Osteoblast (primary cell): ENCODE results near the gene GNS. TPM values are rescaled to one million over a fixed set of nuclear protein-coding genes. Genes with fewer than 3 reads are reported as not detected.

ENCODE experiments used
- DNase-seq: peaks from one replicate; pipeline ENCODE4 v3.0.0; 2011; ENCODE audit warnings: low spot score, mixed read lengths; ENCODE audit not compliant: insufficient read length; ENCODE audit errors: missing footprints
- H2AFZ ChIP-seq: 2 replicates; pipeline ENCODE4 v1.6.0; 2011; ENCODE audit warnings: mild to moderate bottlenecking, low read length
- H3K27ac ChIP-seq: 2 replicates; pipeline ENCODE4 v1.5.1; 2011; ENCODE audit warnings: mild to moderate bottlenecking, low read depth, low read length, moderate library complexity
- H3K27me3 ChIP-seq: 2 replicates; pipeline ENCODE4 v1.6.0; 2012; ENCODE audit warnings: mild to moderate bottlenecking, control low read depth, inconsistent platforms, low read length, moderate library complexity; ENCODE audit not compliant: insufficient read depth
- H3K36me3 ChIP-seq: 2 replicates; pipeline ENCODE4 v1.5.1; 2011; ENCODE audit warnings: mild to moderate bottlenecking, low read length, control low read depth, moderate library complexity; ENCODE audit not compliant: insufficient read depth
- H3K4me1 ChIP-seq: 2 replicates; pipeline ENCODE4 v1.5.1; 2011; ENCODE audit warnings: mild to moderate bottlenecking, low read length, control low read depth, moderate library complexity; ENCODE audit not compliant: insufficient read depth
- H3K4me2 ChIP-seq: 2 replicates; pipeline ENCODE4 v1.6.0; 2011; ENCODE audit warnings: mild to moderate bottlenecking, low read length; ENCODE audit not compliant: insufficient read depth
- H3K4me3 ChIP-seq: fragments of 200-600 bp; sonication (generic); 3 replicates; pipeline ENCODE4 v1.5.1; 2012; ENCODE audit warnings: mild to moderate bottlenecking, low read length, inconsistent platforms; ENCODE audit not compliant: insufficient read depth
- H3K79me2 ChIP-seq: 2 replicates; pipeline ENCODE4 v1.6.0; 2012; ENCODE audit warnings: mild to moderate bottlenecking, low read length, control low read depth, inconsistent platforms; ENCODE audit not compliant: insufficient read depth
- H3K9me3 ChIP-seq: 2 replicates; pipeline ENCODE4 v1.5.1; 2011; ENCODE audit warnings: low read depth, low read length, control low read depth
- H4K20me1 ChIP-seq: 2 replicates; pipeline ENCODE4 v1.6.0; 2012; ENCODE audit warnings: mild to moderate bottlenecking, low read length, control low read depth; ENCODE audit not compliant: insufficient read depth
- total RNA-seq: library from RNA; depleted of rRNA; stranded (reverse); fragments of >200 nt; gene quantifications from 2 replicates; pipeline ENCODE4 v1.2.3, GENCODE V29; 2012
- TF ChIP-seq, protein P1 (sequence below): IDR thresholded peaks from 2 replicates; pipeline ENCODE4 v1.5.1; 2011; ENCODE audit warnings: mild to moderate bottlenecking, low read depth, low read length, moderate library complexity; ENCODE audit errors: extremely low read depth

GNS gene
- total RNA-seq, 1 donor, result 277 TPM

DNA sequence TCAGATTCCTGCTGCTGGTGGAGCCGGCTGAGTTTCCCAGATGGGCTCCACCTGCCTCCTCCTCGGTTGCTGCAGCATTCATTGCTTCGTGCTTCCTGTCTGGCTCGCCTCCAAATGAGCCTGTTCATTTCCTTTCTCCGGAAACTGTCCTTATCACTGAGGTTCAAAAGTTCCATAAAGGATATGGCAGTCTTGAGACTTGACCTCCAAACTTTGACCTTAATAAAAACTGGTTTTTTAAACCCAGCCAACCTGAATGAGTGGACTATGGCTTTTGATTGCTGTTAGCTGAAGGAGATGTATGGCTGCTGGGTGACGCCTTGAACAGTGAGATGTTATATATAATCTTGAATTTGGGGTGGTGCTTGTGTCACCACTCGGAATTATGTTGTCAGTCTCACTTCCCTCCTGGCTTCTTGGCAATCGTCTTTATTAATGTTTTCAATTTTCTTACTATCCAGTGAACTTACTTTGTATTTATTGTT lies 86.2 kb downstream of the GNS start:
- H2AFZ ChIP-seq, result no peak overlapping the region
- H3K4me2 ChIP-seq, result no peak overlapping the region
- H3K36me3 ChIP-seq, result no peaks in the 10 kb centered on the region
- TF ChIP-seq, protein P1, sequence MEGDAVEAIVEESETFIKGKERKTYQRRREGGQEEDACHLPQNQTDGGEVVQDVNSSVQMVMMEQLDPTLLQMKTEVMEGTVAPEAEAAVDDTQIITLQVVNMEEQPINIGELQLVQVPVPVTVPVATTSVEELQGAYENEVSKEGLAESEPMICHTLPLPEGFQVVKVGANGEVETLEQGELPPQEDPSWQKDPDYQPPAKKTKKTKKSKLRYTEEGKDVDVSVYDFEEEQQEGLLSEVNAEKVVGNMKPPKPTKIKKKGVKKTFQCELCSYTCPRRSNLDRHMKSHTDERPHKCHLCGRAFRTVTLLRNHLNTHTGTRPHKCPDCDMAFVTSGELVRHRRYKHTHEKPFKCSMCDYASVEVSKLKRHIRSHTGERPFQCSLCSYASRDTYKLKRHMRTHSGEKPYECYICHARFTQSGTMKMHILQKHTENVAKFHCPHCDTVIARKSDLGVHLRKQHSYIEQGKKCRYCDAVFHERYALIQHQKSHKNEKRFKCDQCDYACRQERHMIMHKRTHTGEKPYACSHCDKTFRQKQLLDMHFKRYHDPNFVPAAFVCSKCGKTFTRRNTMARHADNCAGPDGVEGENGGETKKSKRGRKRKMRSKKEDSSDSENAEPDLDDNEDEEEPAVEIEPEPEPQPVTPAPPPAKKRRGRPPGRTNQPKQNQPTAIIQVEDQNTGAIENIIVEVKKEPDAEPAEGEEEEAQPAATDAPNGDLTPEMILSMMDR, result no peak
- H3K27ac ChIP-seq, result no peak overlapping the region
- no peak overlapping the region for H3K4me3 ChIP-seq
- H4K20me1 ChIP-seq, result no peaks in the 10 kb centered on the region
- H3K4me1 ChIP-seq, result peaks cover 10% of the 10 kb centered on the region
- H3K27me3 ChIP-seq, result no peaks in the 10 kb centered on the region
- DNase-seq, result no peak
- no peaks in the 10 kb centered on the region for H3K9me3 ChIP-seq
- peaks cover 42% of the 10 kb centered on the region for H3K79me2 ChIP-seq

GRCh38 chr12:64671681-64672080 lies 87.5 kb downstream of the GNS start:
- peaks cover 10% of the 10 kb centered on the region for H3K4me1 ChIP-seq
- no peaks in the 10 kb centered on the region for H4K20me1 ChIP-seq

DNA sequence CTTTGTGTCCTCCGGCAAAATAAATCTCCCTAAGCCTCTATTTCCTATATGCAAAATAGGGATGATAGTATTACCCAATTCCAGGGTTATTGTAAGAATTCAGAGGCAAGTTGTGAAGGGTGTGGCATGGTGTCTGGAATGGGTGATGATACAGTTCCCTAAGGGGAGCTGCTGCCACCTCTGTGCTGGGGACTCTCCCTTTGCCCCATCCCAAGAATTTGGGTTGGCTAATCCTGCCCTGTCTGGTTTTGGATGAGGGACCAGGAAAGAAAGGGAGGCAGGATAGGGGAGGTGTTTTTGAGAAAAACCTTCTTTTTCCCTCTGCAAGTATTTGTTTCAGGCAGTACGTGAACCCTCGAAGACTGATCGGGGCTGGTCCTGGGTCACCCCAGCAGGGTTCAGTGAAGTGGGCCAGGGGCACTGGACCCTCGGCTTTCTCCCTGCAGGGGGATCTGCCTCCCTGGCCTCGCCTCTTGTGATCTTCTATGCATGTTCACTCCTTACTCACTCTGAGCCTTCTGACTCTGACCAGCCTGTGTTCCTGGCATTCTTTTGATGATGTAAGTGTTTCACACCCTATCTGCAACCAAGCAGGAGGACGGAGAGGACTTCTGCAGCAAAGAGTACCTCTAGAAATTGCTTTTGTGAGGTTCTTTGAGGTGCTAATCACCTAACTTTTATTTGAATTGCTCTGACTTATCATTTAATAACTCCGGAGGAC lies 88.1 kb downstream of the GNS start:
- H3K79me2 ChIP-seq, result peaks cover 47% of the 10 kb centered on the region
- no peak overlapping the region for H3K4me2 ChIP-seq
- H3K36me3 ChIP-seq, result no peaks in the 10 kb centered on the region
- no peaks in the 10 kb centered on the region for H3K27me3 ChIP-seq
- no peak overlapping the region for H3K27ac ChIP-seq
- no peak overlapping the region for H2AFZ ChIP-seq
- DNase-seq, result peak; percentile 72
- TF ChIP-seq, protein P1, result no peak
- H4K20me1 ChIP-seq, result no peaks in the 10 kb centered on the region
- peaks cover 10% of the 10 kb centered on the region for H3K4me1 ChIP-seq
- H3K4me3 ChIP-seq, result no peak overlapping the region
- H3K9me3 ChIP-seq, result no peaks in the 10 kb centered on the region

More at GRCh38 chr12:64671681-64672080, 87.5 kb downstream of the GNS start:
- H3K9me3 ChIP-seq, result no peaks in the 10 kb centered on the region
- no peak overlapping the region for H3K27ac ChIP-seq
- H2AFZ ChIP-seq, result no peak overlapping the region
- H3K36me3 ChIP-seq, result no peaks in the 10 kb centered on the region
- DNase-seq, result no peak
- TF ChIP-seq, protein P1, result no peak
- no peak overlapping the region for H3K4me3 ChIP-seq
- peaks cover 43% of the 10 kb centered on the region for H3K79me2 ChIP-seq
- H3K4me2 ChIP-seq, result no peak overlapping the region
- H3K27me3 ChIP-seq, result no peaks in the 10 kb centered on the region

GRCh38 chr12:64670019-64670418 lies 89.2 kb downstream of the GNS start:
- peaks cover 52% of the 10 kb centered on the region for H3K79me2 ChIP-seq
- no peak overlapping the region for H2AFZ ChIP-seq
- no peaks in the 10 kb centered on the region for H3K27me3 ChIP-seq
- peaks cover 10% of the 10 kb centered on the region for H3K4me1 ChIP-seq
- no peak overlapping the region for H3K4me3 ChIP-seq
- no peak for DNase-seq
- no peak overlapping the region for H3K27ac ChIP-seq
- no peaks in the 10 kb centered on the region for H3K36me3 ChIP-seq
- TF ChIP-seq, protein P1, result no peak
- no peak overlapping the region for H3K4me2 ChIP-seq
- peaks cover 4% of the 10 kb centered on the region for H4K20me1 ChIP-seq
- H3K9me3 ChIP-seq, result no peaks in the 10 kb centered on the region
